Activated CD4-positive, alpha-beta T cell treated with anti-CD3 and anti-CD28 coated beads, Interleukin-2, amount 10 ng/mL, durations not matched to agents 24 days and 14 days (primary cell): ENCODE results near the gene DLG2. TPM values are rescaled to one million over a fixed set of nuclear protein-coding genes. Genes with fewer than 3 reads are reported as not detected.
"Not testable (repeated sequence)": the region's sequence is repeated elsewhere in the genome, so short reads cannot be mapped to it uniquely, and the experiment has no call there.

Source experiments
- DNase-seq: peaks from one replicate; pipeline ENCODE4 v3.0.0; 2022
- H3K27ac Mint-ChIP-seq: one replicate; pipeline ENCODE4 v1.8.0; 2022; ENCODE audit warnings: mild to moderate bottlenecking, mixed read lengths
- H3K27me3 Mint-ChIP-seq: one replicate; pipeline ENCODE4 v1.8.0; 2022; ENCODE audit warnings: mixed read lengths
- H3K36me3 Mint-ChIP-seq: one replicate; pipeline ENCODE4 v1.8.0; 2022; ENCODE audit warnings: low read depth, mild to moderate bottlenecking, mixed read lengths
- H3K4me1 Mint-ChIP-seq: one replicate; pipeline ENCODE4 v1.8.0; 2021; ENCODE audit warnings: mixed read lengths
- H3K4me3 Mint-ChIP-seq: one replicate; pipeline ENCODE4 v1.8.0; 2022; ENCODE audit warnings: mild to moderate bottlenecking, moderate library complexity, mixed read lengths
- H3K9me3 Mint-ChIP-seq: one replicate; pipeline ENCODE4 v1.8.0; 2021; ENCODE audit warnings: mixed read lengths
- intact Hi-C: fragments of 100-400 bp; cut with micrococcal nuclease; formaldehyde crosslinking; loops from one replicate; pipeline ENCODE4 v1.15.1; 2023
- total RNA-seq: library from RNA; stranded (reverse); gene quantifications from 2 replicates; pipeline ENCODE4 v1.2.3, GENCODE V29; 2022

DLG2 gene
- 0.99 and 1.0 TPM in 2 replicates for total RNA-seq

- DNase-seq, result peak; percentile 76
- Mint-ChIP-seq H3K36me3 (peaks cover 16% of the 10 kb centered on the region), H3K4me3 (peak within 1 kb of the TSS; percentile 96), H3K27ac (peak within 1 kb of the TSS; percentile 95), H3K4me1 (peaks cover 43% of the 10 kb centered on the region), H3K9me3 (no peaks in the 10 kb centered on the region), H3K27me3 (peaks cover 2% of the 10 kb centered on the region)
- intact Hi-C loops, result loop anchor here (2.0 to 5.0 kb wide), 2 partner anchors 33 to 1180 kb away; no protein-coding TSS in a partner anchor
Measured at GRCh38 chr11:85627332-85627997, at the start of gene DLG2. Gene DLG2 (minus strand): TSS chr11:85627344.

- Mint-ChIP-seq H3K4me3 (no peak overlapping the region), H3K36me3 (peaks cover 3% of the 10 kb centered on the region), H3K27me3 (peaks cover 11% of the 10 kb centered on the region), H3K27ac (no peak overlapping the region), H3K9me3 (peaks cover 10% of the 10 kb centered on the region), H3K4me1 (peaks cover 5% of the 10 kb centered on the region)
- intact Hi-C loops, result no loop called here
- DNase-seq, result peak; percentile 55
Measured at GRCh38 chr11:85673393-85673792, 46.2 kb upstream of the DLG2 start.

- H3K4me3 Mint-ChIP-seq, result no peak overlapping the region
- H3K27me3 Mint-ChIP-seq, result peaks cover 9% of the 10 kb centered on the region
- H3K27ac Mint-ChIP-seq, result no peak overlapping the region
- peaks cover 10% of the 10 kb centered on the region for H3K9me3 Mint-ChIP-seq
- H3K36me3 Mint-ChIP-seq, result peaks cover 3% of the 10 kb centered on the region
- peak; percentile 41 for DNase-seq
- intact Hi-C loops, result no loop called here
- peaks cover 5% of the 10 kb centered on the region for H3K4me1 Mint-ChIP-seq
Measured at GRCh38 chr11:85672105-85672902, 45.2 kb upstream of the DLG2 start.

GRCh38 chr11:85670949-85671663, 44.0 kb upstream of the DLG2 start:
- H3K4me1 Mint-ChIP-seq, H3K27ac Mint-ChIP-seq, H3K9me3 Mint-ChIP-seq, H3K27me3 Mint-ChIP-seq, intact Hi-C loops, H3K36me3 Mint-ChIP-seq, H3K4me3 Mint-ChIP-seq: not testable (repeated sequence)
- DNase-seq, result peak; percentile 45

GRCh38 chr11:85668157-85668556, 41.0 kb upstream of the DLG2 start:
- intact Hi-C loops, result loop anchor here (10.0 kb wide), 2 partner anchors 397 to 627 kb away; partner anchors contain the start of gene PICALM
- H3K27ac Mint-ChIP-seq, result no peak overlapping the region
- DNase-seq, result no peak
- H3K9me3 Mint-ChIP-seq, result peaks cover 10% of the 10 kb centered on the region
- H3K27me3 Mint-ChIP-seq, result peaks cover 2% of the 10 kb centered on the region
- H3K36me3 Mint-ChIP-seq, result peaks cover 16% of the 10 kb centered on the region
- peaks cover 12% of the 10 kb centered on the region for H3K4me1 Mint-ChIP-seq
- no peak overlapping the region for H3K4me3 Mint-ChIP-seq

- H3K4me3 Mint-ChIP-seq, result no peak overlapping the region
- peaks cover 5% of the 10 kb centered on the region for H3K9me3 Mint-ChIP-seq
- intact Hi-C loops, result loop anchor here (10.0 kb wide), 2 partner anchors 398 to 628 kb away; partner anchors contain the start of gene PICALM
- DNase-seq, result no peak
- no peak overlapping the region for H3K27ac Mint-ChIP-seq
- peaks cover 2% of the 10 kb centered on the region for H3K27me3 Mint-ChIP-seq
- H3K4me1 Mint-ChIP-seq, result peaks cover 15% of the 10 kb centered on the region
- H3K36me3 Mint-ChIP-seq, result peaks cover 25% of the 10 kb centered on the region
Measured at GRCh38 chr11:85666687-85667086, 39.5 kb upstream of the DLG2 start.

GRCh38 chr11:85665733-85666132, 38.6 kb upstream of the DLG2 start:
- intact Hi-C loops, result loop anchor here (1.0 to 10.0 kb wide), 5 partner anchors 71 to 629 kb away; partner anchors contain the start of genes EED and PICALM
- Mint-ChIP-seq H3K27ac (no peak overlapping the region), H3K4me1 (peaks cover 22% of the 10 kb centered on the region), H3K4me3 (peak overlapping the region; percentile 97), H3K36me3 (peaks cover 34% of the 10 kb centered on the region), H3K9me3 (peaks cover 2% of the 10 kb centered on the region), H3K27me3 (peaks cover 2% of the 10 kb centered on the region)
- DNase-seq, result no peak

- Mint-ChIP-seq H3K27ac (peak within 1 kb of the TSS; percentile 99), H3K9me3 (no peaks in the 10 kb centered on the region), H3K4me3 (peak within 1 kb of the TSS; percentile 97), H3K27me3 (peaks cover 2% of the 10 kb centered on the region), H3K36me3 (peaks cover 41% of the 10 kb centered on the region), H3K4me1 (peaks cover 29% of the 10 kb centered on the region)
- intact Hi-C loops, result loop anchor here (1.0 to 10.0 kb wide), 8 partner anchors 17 to 630 kb away; partner anchors contain the start of genes EED, PICALM and TMEM126B
- DNase-seq, result peak; percentile 98
Measured at GRCh38 chr11:85664615-85665481, 37.7 kb upstream of the DLG2 start, which contains the start of gene CREBZF. Gene CREBZF (minus strand): TSS chr11:85665129. CDS start chr11:85664875, 254 bp downstream.

- peak overlapping the region; percentile 97 for H3K4me3 Mint-ChIP-seq
- H3K36me3 Mint-ChIP-seq, result peaks cover 49% of the 10 kb centered on the region
- H3K27me3 Mint-ChIP-seq, result peaks cover 2% of the 10 kb centered on the region
- H3K27ac Mint-ChIP-seq, result peak overlapping the region; percentile 99
- intact Hi-C loops, result loop anchor here (1.0 to 10.0 kb wide), 7 partner anchors 16 to 631 kb away; partner anchors contain the start of genes EED, PICALM and TMEM126B
- no peaks in the 10 kb centered on the region for H3K9me3 Mint-ChIP-seq
- peak; percentile 97 for DNase-seq
- peaks cover 33% of the 10 kb centered on the region for H3K4me1 Mint-ChIP-seq
Measured at GRCh38 chr11:85663753-85664614, 36.8 kb upstream of the DLG2 start.

GRCh38 chr11:85663080-85663752, 36.1 kb upstream of the DLG2 start:
- peaks cover 55% of the 10 kb centered on the region for H3K36me3 Mint-ChIP-seq
- peaks cover 36% of the 10 kb centered on the region for H3K4me1 Mint-ChIP-seq
- peaks cover 2% of the 10 kb centered on the region for H3K27me3 Mint-ChIP-seq
- H3K4me3 Mint-ChIP-seq, result peak overlapping the region; percentile 97
- intact Hi-C loops, result loop anchor here (10.0 kb wide), 2 partner anchors 402 to 632 kb away; partner anchors contain the start of gene PICALM
- H3K9me3 Mint-ChIP-seq, result no peaks in the 10 kb centered on the region
- peak overlapping the region; percentile 99 for H3K27ac Mint-ChIP-seq
- DNase-seq, result peak; percentile 71

- peak overlapping the region; percentile 78 for H3K4me3 Mint-ChIP-seq
- peaks cover 37% of the 10 kb centered on the region for H3K4me1 Mint-ChIP-seq
- peak; percentile 56 for DNase-seq
- peaks cover 59% of the 10 kb centered on the region for H3K36me3 Mint-ChIP-seq
- no peaks in the 10 kb centered on the region for H3K9me3 Mint-ChIP-seq
- peaks cover 2% of the 10 kb centered on the region for H3K27me3 Mint-ChIP-seq
- intact Hi-C loops, result loop anchor here (10.0 kb wide), 2 partner anchors 403 to 633 kb away; partner anchors contain the start of gene PICALM
- no peak overlapping the region for H3K27ac Mint-ChIP-seq
Measured at GRCh38 chr11:85661972-85662664, 35.0 kb upstream of the DLG2 start.
